WTC11 (cell line): Measurements from ENCODE around the gene SCAF8.

Experiments used
- CTCF ChIP-seq: fragments of 200-600 bp; IDR thresholded peaks from 2 replicates; pipeline ENCODE4 v1.8.0; 2022; ENCODE audit warnings: antibody characterized with exemption
- IRF2 ChIP-seq: sonication (generic); formaldehyde crosslinking; IDR thresholded peaks from 2 replicates; pipeline ENCODE4 v1.8.0; 2022; ENCODE audit warnings: low read depth, missing genetic modification reagents, borderline replicate concordance

- no peak for TF ChIP-seq CTCF
- no peak for TF ChIP-seq IRF2 (CRISPR knock-in tag)
These were observed 17.8 kb upstream of the SCAF8 start for GRCh38 chr6:154715446-154715845.
